Measurements from ENCODE around the gene CA7.
A peak's percentile ranks its signal among the peaks of the same experiment; 100 is the strongest.

The CA7 gene

DNA sequence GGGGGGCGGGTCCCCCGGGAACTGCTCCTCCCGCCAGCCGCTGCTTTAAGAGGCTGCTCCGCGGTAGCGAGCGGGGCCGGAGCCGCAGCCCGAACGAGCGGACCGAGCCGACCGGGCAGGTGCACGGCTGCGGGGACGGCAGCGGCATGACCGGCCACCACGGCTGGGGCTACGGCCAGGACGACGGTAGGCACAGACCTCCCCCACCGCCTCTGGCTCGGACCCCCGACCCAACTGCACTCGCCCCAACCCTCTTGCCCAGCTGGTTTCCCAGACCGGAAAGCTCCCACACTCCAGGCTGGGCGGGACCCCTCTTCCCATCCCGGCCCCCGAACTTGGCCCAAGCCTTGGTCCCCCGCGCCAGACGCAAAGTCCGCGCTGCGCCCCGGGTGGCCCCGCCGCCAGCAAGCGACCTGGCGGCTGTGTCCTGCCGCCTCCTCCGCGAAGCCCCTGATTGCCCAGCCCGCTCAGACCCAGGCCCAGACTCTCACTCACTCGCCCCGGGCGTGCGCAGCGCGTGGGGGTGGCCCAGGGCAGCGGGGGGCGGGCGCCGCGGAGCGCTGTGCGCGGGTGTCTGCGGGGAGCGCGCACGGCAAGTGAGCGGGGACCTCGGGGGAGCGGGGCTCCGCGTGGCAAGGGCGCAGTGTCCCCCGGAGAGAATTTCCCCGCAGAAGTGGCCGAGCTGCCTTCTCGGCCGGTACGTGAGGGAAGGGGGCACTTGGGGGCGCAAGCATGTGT is at the start of gene CA7:
Gene CA7, plus strand, starts transcription at position 73 of the 738 bp plus-strand sequence. Its CDS starts 74 bp downstream, at position 147.
- DNase-seq (ENCODE audit: low read depth): no peak

DNA sequence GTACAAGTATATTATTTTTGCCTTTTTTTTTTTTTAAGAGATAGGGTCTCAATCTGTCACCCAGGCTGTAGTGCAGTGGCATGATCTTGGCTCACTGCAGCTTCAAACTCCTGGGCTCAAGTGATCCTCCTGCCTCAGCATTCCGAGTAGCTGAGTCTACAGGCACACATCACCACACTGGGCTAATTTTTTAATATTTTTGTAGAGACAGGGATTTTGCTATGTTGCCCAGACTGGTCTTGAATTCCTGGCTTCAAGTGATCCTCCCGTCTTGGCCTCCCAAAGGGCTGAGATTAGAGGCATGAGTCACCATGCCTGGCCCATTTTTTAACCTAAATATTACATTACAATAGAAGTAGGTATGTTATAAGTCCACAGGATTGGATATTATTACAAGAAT is 46.1 kb upstream of the CA7 start:
- no peak for DNase-seq (ENCODE audit: low read depth)

DNA sequence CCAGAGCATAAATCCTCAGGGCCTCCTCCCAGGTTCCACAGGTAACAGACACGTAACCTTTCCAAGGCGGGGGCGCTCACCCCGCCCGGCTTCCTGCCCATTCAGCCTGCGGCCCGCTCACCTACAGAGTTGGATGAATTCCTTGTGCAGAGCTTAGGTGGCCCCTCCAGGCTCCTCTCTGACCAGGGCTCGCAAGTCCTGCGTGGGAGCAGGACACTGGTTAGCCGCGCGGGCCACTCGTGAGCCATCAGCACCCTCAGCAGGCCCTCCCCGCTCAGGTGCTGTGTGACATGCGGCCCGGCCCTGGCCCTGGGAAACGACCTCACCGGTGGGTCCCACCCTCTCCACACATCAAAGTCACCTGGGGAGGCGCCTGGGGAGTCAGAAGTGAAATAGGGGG is 43.4 kb upstream of the CA7 start:
- no peak for DNase-seq (ENCODE audit: low read depth)

DNA sequence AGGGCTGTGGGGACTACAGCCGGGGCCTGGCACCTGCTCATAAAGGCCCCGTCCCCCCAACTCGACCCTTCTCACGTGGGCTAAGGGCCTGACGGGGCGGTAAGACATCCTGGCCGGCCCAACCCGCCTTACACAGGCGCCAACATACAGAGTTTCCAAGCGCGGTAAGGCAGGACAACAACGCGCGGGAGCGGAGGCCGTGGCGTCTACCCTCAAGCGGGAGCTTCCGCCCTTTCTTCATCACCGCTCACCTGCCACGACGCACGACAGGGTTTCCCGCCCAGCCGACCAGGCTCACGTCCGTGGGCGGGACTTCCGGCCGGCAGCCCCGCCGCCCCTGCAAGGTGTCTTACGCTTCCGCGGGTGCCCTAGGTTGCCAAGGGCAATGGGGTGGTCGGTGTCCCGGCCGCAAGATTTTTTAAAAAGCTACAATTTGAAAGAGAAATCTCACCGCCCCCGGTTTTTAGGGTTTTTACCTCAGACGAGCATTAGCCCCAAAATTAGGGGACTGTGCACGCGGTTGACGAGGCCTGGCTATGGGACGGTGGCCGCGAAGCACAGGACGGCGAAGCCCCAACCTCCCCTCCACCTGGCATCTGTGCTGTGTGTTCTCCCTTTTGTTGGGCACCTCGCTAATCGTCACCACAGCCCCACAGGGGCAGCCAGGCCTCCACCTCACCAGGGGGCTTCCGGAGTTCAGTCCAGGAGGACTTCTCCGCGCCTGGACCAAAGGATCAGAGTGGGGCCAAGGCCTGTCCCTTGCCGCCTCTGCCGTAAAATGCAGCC is 42.7 kb upstream of the CA7 start, which contains the start of gene TERB1:
Gene TERB1, minus strand, starts transcription at position 265 of the 786 bp plus-strand sequence. CDS start 4,786 bp downstream, outside the sequence.
- DNase-seq (ENCODE audit: low read depth): no peak

DNA sequence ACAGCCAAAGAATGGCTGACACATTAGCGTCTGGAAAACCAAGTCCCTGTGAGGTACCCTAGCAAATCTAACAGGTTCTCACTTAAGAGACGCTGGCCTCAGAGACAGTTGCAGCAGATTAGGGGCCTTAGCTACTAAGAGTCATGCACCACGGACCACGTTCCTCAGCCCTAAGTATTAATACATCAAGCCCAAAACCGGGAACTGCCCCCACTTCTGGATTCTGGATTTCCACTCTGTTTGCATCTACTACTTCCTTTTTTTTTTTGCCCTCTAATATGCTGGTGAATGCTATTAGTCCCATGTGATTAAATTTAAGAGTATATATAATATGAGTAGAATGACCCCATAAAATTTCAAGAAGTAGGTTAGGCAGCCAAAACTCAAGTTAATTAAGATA is 42.1 kb upstream of the CA7 start:
- no peak for DNase-seq (ENCODE audit: low read depth)

DNA sequence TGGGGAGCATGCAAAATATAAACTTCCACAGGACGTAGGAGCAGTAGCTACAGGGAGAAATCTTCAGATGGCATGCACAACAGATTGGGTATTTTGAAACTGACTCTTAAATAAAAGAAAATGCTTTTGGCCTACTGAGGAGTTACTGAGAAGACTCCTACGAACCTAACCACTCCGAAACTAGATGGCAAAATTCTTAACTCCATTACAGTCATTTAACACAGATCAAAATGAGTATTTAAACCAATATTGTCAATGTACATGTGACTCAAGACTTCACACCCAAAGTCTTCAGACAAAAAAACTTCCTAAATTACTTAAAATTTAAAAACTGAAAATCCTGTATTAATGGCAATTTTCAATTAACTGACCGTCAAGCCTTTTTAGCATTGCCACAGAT is 34.4 kb upstream of the CA7 start:
- DNase-seq (ENCODE audit: low read depth): no peak

DNA sequence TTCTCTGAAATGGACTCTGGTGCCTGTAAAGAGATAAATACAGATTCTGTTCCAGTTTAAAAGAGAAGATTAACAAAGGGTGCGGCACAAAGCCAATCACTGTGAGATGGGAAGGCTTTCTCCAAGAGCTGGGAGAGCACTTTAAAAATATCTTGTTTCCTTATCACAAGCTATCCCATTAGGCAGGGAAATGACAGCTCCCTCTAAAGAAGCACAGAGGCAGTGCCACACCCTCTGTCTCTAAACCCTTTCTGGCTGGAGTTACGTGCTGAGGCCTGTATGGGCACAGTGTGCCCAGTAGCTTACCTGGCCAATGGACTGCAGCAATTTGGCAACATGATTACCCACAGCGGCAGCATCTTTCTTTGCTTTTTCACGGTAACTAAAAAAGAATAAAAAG is 33.8 kb upstream of the CA7 start:
- no peak for DNase-seq (ENCODE audit: low read depth)

DNA sequence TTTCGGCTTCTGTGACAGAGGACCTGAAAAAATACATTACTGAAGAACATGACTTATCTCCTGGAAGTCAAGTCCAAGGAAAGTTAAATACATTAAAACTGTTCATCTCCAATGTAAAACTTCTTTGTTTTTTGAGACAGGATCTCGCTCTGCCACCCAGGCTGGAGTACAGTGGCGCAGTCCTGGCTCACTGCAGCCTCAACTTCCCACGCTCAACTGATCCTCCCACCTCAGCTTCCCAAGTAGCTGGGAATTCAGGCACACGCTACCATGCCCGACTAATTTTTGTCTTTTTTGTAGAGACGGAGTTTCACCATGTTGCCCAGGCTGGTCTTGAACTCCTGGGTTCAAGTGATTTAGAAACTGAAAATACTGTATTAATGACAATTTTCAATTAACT is 33.2 kb upstream of the CA7 start:
- DNase-seq (ENCODE audit: low read depth): no peak

DNA sequence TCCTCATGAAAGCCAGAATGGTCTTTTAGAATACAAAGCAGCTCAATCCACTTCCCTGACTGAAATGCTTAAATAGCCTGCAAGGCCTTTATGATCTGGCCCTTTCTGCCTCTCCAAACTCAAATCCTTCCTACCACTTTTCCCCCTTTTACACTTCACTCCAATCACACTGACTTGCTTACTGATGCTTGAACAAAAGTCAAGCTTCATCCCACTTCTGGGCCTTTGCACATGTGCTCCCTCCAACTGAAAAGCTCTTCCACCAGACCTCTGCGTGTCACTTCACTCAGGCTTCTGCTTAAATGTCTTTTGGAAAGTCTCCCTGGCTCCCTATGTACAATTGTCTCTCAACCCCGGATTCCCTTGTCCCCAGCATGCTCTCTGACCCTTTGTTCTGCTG is 29.5 kb upstream of the CA7 start:
- no peak for DNase-seq (ENCODE audit: low read depth)

DNA sequence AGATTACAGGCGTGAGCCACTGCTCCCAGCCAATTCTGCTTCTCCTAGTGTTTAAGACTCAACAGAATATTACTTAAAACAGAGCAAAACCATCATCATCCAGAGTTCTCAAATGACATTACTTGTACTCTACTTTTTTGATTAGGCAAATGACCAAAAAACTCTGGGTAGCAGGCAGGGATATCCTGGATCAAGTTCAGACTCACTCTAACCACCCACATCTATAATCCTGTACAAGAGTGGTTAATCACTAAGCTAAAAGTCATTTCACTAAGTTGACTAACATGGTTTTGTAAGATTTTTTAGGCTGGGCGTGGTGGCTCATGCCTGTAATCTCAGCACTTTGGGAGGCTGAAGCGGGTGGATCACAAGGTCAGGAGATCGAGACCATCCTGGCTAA is 20.2 kb upstream of the CA7 start:
- DNase-seq (ENCODE audit: low read depth): no peak

DNA sequence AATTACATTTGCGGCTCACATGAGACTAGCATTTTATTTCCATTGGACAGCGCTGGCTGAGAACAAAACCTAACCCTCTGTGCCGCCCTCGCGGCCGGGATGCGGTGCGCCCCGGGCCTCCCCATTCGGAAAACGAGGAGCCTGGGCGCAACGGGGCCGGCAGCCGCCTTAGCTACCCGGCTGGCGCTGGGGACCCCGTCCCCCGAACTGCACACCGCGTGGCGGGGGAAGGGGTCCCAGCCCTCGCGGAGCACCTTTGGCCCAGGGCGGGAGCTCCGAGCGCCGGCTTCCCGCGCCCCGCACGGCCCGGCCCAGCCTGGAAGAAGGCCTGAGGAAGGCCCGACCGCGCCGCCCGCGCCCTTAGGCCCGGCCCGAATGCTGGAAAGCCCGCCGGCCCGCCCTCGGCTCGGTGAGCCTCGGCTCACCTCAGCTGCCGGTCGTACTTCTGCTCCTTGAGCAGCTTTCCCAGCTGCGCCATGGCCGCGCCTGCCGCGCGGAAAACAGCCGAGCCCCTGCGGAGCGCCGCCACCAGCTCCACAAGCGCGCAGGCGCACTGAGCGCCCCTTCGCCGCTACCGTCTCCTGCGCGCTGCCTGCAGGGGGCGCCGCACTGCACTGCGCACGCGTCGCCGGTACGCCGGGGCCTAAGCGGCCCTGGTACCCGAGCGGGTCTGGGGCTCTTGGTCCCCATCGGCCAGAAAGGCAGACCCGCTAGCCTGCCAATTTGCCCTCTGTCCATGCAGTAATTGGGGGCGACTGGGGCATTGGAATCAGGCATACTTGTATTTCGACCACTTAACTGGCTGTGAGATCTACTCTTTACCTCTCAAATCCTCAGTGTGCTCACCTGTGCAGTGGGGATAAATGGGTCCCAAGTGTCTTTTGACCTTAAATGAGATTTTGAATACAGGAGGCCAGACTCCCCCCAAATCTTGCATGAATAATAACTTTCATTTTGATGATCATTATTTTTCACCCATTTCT is 13.5 kb upstream of the CA7 start, which contains the start of gene NAE1:
Gene NAE1, minus strand, starts transcription at position 555 of the 983 bp plus-strand sequence. Its CDS starts 77 bp downstream, at position 478.
- DNase-seq (ENCODE audit: low read depth): peak; percentile 81

DNA sequence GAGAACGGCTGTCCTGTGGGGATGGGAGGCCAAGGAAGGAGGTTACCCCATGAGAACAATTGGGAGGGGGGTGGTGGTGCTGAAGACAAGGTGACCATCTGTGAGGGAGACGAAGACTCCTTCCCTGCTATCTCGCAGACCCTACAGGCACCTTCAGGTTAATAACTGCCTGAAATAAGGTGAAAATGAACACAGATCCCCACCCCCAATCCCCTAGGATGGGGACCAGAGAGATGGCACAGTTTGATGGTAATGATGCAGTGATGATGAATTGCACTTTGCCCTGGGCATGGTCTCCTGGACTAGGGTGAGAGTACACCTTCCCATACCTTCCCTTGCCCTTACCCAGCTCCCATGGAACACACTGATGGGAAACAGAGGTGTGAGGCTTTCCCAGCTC is 12.0 kb upstream of the CA7 start:
- no peak for DNase-seq (ENCODE audit: low read depth)

DNA sequence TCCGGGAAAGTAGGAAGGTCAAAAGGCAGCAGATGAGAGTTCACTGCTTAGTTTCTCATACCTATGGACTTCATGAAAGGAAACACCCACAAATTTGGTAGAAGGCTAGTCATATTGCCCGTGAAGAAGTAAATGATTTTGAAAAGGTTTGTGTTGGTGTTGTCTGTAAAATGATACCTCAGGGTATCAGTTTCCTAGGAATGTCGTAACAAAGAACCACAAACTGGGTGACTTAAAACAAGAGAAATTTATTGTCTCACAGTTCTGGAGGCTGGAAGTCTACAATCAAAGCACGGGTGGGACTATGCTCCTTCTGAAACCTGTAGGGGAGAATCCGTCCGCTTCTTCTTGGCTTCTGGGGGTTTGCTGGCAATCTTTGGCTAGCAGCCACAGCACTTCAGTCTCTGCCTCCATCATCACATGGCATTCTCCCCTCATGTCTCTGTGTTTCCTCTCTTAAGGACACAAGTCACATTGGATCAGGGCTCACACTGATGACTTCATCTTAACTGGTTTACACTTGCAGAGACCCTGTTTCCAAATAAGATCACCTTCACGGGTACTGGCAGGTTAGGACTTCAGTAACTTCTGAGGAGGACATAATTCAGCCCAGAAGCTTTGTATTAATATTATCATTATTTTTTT is 11.4 kb upstream of the CA7 start:
- DNase-seq (ENCODE audit: low read depth): no peak

DNA sequence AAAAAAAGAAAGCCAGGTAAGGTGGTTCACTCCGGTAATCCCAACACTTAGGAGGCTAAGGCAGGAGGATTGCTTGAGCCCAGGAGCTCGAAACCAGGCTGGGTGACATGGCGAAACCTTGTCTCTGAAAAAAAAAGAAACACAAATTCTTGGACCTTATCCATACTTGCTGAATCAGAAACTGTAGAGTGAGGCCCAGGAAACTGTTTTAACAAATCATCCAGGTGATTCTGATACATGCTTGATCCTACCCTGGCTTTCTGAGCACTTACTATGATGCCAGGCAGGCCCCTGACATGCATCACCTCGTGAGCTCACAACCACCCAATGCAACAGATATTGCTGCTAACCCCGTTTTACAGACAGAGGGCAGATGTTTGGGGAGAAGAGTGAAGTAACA is 9.5 kb upstream of the CA7 start:
- no peak for DNase-seq (ENCODE audit: low read depth)

DNA sequence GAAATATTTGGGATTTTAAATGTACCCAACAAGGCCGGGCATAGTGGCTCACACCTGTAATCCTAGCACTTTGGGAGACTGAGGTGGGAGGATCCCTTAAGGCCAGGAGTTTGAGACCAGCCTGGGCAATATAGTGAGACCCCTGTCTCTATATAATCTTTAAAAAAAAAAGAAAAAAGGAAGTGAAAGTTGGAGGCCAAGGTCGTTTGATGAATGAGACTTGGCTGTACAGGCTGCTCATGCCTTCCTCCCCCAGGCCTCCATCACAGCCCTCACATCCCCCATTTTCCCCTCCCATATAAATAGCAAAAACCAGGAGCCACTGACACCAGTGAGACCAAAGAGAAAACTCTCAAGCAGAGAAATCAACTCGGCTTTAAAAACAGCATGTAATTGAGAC is 3.3 kb upstream of the CA7 start:
- DNase-seq (ENCODE audit: low read depth): no peak

DNA sequence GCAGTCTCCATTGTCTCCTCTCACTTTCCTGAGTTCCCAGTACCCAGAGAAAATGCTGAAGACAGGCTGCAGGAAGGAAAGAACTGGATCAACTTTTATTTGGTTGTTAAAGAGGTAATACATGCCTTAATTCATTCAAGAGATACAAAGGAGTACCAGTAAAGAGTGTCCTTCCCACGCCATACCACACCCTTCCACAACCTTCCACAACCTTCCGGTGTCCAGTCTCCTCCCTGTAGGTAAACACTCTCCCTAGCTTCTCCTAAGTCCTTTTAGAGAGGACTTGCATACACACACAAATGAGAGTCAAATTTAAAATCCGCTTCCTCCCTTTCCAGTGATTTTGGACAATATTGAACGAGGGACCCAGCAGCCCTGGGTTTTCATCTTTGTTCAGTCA is 2.8 kb upstream of the CA7 start:
- no peak for DNase-seq (ENCODE audit: low read depth)

DNA sequence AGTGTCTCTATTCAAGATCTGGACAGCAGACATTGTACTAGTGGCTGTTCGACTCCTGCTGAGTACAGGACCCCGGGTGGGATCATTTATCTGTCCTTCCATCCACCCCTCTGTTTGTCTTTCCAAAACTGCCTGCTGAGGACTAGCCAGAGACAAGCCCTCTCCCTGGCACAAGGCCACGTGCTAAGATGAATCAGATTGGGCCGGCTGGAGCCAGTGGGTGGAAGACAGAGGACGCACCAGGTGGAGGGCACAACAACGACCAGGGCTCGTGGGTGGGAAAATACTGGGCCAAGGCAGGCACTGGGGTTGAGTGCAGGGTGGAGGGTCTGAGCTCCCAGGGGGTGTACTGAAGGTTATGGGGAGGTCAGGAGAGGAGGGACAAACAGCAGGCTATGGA is 1.4 kb upstream of the CA7 start:
- DNase-seq (ENCODE audit: low read depth): no peak

DNA sequence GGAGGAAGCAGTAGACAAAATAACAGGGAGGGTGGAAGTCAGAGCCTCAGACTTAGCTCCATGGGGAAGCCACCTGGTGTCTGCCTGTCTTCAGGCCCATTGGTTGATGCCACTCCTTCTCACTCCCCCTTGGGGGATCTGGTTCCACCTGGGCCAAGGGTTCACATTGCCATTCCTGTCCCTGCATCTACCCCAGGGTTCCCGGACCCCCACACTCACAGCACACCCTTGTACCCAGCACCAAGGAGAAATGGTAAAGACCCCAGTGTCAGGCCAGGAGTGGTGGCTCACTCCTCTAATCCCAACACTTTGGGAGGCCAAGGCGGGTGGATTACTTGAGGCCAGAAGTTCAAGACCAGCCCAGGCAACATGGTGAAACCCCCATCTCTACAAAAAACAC is 1.0 kb upstream of the CA7 start:
- no peak for DNase-seq (ENCODE audit: low read depth)

DNA sequence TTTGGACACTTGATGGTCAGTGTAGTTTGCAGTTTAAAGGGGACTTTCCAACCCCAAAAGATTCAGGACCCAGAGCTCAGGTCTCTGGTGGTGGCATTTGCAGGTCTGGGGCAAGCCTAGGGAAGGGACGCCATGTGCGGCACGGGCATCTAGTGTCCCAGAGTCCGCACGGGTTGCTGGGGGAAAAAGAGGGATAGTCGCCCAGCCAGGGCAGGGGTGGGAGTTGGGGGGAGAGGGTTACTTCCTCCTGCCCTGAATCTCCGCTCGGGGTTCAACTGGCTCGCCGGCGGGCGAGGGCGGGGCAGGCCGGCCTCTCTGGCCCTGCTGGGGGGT is 239 bp upstream of the CA7 start:
- no peak for DNase-seq (ENCODE audit: low read depth)

DNA sequence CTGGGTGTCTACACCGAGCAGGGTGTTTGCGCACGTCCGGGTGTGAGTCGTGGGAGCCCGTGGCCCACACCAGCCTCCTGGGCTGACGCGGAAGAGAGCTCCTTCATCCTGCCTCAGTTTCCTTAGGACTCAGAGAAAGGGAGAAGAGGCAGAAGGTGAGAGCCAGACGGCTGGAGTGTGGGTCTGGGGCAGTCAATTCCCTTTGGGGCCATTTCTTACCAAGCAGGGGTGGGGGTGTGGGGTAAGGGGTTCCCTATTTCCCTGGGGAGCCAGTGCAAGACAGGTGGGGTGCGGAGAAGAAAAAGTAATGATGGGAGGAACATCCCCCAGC is 831 bp downstream of the CA7 start:
- DNase-seq (ENCODE audit: low read depth): no peak

DNA sequence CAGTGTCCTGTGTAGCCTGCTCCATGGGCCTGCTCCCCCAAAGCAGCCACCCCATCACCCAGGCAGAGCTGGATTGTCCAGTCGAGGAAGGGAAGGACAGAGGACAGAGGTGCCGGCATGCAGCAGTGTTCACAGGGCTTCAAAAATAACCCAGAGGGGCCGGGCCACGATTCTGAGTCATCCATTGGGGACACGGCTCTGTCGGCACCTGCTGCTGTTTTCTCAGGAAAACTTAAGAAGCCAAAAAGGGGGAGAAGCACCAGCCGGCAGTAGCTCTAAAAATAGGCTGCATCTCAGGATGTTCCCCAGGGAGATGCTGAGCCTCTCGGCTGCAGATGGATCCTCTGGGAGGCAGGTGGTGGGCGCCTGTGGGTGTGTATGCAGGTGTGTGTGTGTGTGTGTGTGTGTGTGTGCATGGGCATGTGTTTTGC is 1.6 kb downstream of the CA7 start:
- no peak for DNase-seq (ENCODE audit: low read depth)

DNA sequence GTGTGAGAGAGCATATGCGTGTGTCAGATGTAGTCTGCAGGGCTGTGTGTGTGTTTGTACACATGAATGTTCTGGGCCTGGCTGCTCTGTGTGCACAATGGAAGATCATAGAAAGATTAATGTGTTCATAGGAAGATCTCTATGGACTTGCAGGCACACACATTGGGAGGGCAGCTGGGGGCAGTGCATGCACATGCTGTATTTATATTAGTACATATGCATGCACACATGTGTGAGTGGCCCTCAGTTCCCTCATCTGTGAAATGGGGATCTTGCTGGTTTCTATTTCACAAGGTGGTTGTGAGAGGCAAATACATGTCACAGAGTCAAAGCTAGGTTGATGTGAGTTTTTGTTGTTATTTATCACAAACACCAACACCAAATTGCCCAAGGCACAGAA is 2.1 kb downstream of the CA7 start:
- DNase-seq (ENCODE audit: low read depth): no peak
